GM19193 (cell line): ENCODE data around the gene TSPEAR.
"Not testable (repeated sequence)": the region's sequence is repeated elsewhere in the genome, so short reads cannot be mapped to it uniquely, and the experiment has no call there.

Experiments used
- POLR2A ChIP-seq: IDR thresholded peaks from 4 replicates; pipeline ENCODE4 v1.6.1; 2011; ENCODE audit not compliant: insufficient read depth, insufficient read length; ENCODE audit errors: extremely low read depth

TSPEAR gene

GRCh38 chr21:44594406-44594916 is 116.9 kb downstream of the TSPEAR start:
- no peak for TF ChIP-seq POLR2A

GRCh38 chr21:44593598-44594405 is 117.6 kb downstream of the TSPEAR start:
- TF ChIP-seq POLR2A, result no peak

GRCh38 chr21:44592446-44593311 is 118.7 kb downstream of the TSPEAR start, which contains the start of gene KRTAP10-6:
Gene KRTAP10-6, minus strand, starts transcription at chr21:44592505. Its CDS starts 21 bp downstream, at chr21:44592484.
- TF ChIP-seq POLR2A, result no peak

GRCh38 chr21:44590311-44590721 is 121.1 kb downstream of the TSPEAR start:
- TF ChIP-seq POLR2A, result no peak

- no peak for TF ChIP-seq POLR2A
These were observed 121.6 kb downstream of the TSPEAR start for GRCh38 chr21:44589586-44590305.

- TF ChIP-seq POLR2A, result no peak
These were observed 122.3 kb downstream of the TSPEAR start for GRCh38 chr21:44589094-44589493.

- no peak for TF ChIP-seq POLR2A
These were observed 125.5 kb downstream of the TSPEAR start for GRCh38 chr21:44585892-44586291.

- TF ChIP-seq POLR2A, result no peak
These were observed 127.6 kb downstream of the TSPEAR start for GRCh38 chr21:44583800-44584147.

GRCh38 chr21:44583089-44583799 is 128.1 kb downstream of the TSPEAR start:
- no peak for TF ChIP-seq POLR2A

- TF ChIP-seq POLR2A, result no peak
These were observed 129.3 kb downstream of the TSPEAR start for GRCh38 chr21:44582055-44582454.

GRCh38 chr21:44581158-44581557 is 130.2 kb downstream of the TSPEAR start:
- TF ChIP-seq POLR2A, result no peak

- TF ChIP-seq POLR2A, result not testable (repeated sequence)
These were observed 131.0 kb downstream of the TSPEAR start, which contains the start of gene KRTAP10-5 for GRCh38 chr21:44580231-44580821. Gene KRTAP10-5, minus strand, starts transcription at chr21:44580604. Its CDS starts 26 bp downstream, at chr21:44580578.

GRCh38 chr21:44579833-44580144 is 131.6 kb downstream of the TSPEAR start:
- TF ChIP-seq POLR2A, result no peak
